Adrenal gland (tissue), 12 donors: ENCODE data around the gene LIF. TPM values are rescaled to one million over a fixed set of nuclear protein-coding genes. Genes with fewer than 3 reads are reported as not detected.

Experiments used
- DNase-seq, 7 donors: peaks; one replicate each; pipeline ENCODE4 v3.0.0-alpha.2; 2019 to 2020
- H3K27ac ChIP-seq, 5 donors: fragments of 200-600 bp; sonication (generic) in 4 of 5; 1 replicate in 3 of 5; 2 replicates in 2 of 5; pipeline versions ENCODE4 v1.5.1 to v1.8.0; 2016 to 2020; ENCODE audit warnings: mild to moderate bottlenecking in 1 of 5
- H3K27me3 ChIP-seq: fragments of 200-600 bp; 2 replicates; pipeline ENCODE4 v1.8.0; 2021
- H3K36me3 ChIP-seq, 2 donors: fragments of 200-600 bp; replicated peaks in 1 of 2; 1 replicate in 1 of 2; 2 replicates in 1 of 2; pipeline versions ENCODE4 v1.5.1 to v1.8.0; 2018 to 2022
- H3K4me1 ChIP-seq, 2 donors: fragments of 200-600 bp; replicated peaks in 1 of 2; 1 replicate in 1 of 2; 2 replicates in 1 of 2; pipeline versions ENCODE4 v1.5.1 to v1.8.0; 2018 to 2021
- H3K4me3 ChIP-seq, 4 donors: fragments of 200-600 bp; sonication (generic) in 3 of 4; one replicate each; pipeline ENCODE4 v1.5.1; 2016 to 2018
- H3K9me3 ChIP-seq, 3 donors: fragments of 200-600 bp; sonication (generic) in 1 of 3; replicated peaks in 1 of 3; 1 replicate in 2 of 3; 2 replicates in 1 of 3; pipeline versions ENCODE4 v1.5.1 to v1.8.0; 2016 to 2021
- CTCF ChIP-seq, 6 experiments: fragments of 450-650 bp in 4 of 6; fragments of 200-600 bp in 2 of 6; sonication (generic) in 1 of 6; IDR thresholded peaks; 1 replicate in 5 of 6; 2 replicates in 1 of 6; pipeline versions ENCODE4 v1.5.1 to v1.8.0; 2016 to 2021; ENCODE audit warnings: antibody characterized with exemption in 6 of 6, mild to moderate bottlenecking in 2 of 6, moderate library complexity in 1 of 6
- POLR2A ChIP-seq, 2 donors: fragments of 450-650 bp; IDR thresholded peaks; one replicate each; pipeline ENCODE4 v1.6.1; 2017; ENCODE audit warnings: antibody characterized with exemption in 2 of 2, mild to moderate bottlenecking in 2 of 2, moderate library complexity in 1 of 2
- WGBS, 4 donors: extraction: QIAGEN DNeasy Blood & Tissue Kit in 2 of 4; methylation state at CpG; one replicate each; pipeline versions ENCODE4 v1.1.5 to v1.1.7; 2013 to 2017; 5-methylcytosine and 5-hydroxymethylcytosine counted together
- intact Hi-C, 2 donors: fragments of 100-400 bp; cut with DNase I; formaldehyde crosslinking; loops; one replicate each; pipeline versions ENCODE4 v1.14.1 to v1.15.0; 2022 to 2023
- polyA plus RNA-seq, 3 donors: library from polyadenylated mRNA; stranded (reverse); fragments of 200-250 nt in 2 of 3; fragments of 350-450 nt in 1 of 3; fragmentation: Illumina TruSeq in 1 of 3; extraction: RNeasy Lipid Tissue Mini Kit (QIAGEN cat#74804) in 1 of 3; gene quantifications; one replicate each; pipeline ENCODE4 v1.2.3, GENCODE V29; 2013 to 2014
- total RNA-seq, 9 donors: library from RNA; depleted of rRNA in 4 of 9; stranded (reverse); fragments of >200 nt in 4 of 9; fragments of 120-200 nt in 1 of 9; fragmentation: NEBNext Ultra II Directional in 1 of 9; extraction: Animal tissue kit (Norgen Biotek cat#: 25700) in 1 of 9; gene quantifications; one replicate each; pipeline versions ENCODE4 v1.1.0 to v1.2.4, GENCODE V29; 2013 to 2023
- donor health status: healthy with polysubstance abuse.
- donor health status: Bipolar disorder and iron deficiency.
- donor health status: DM: yes; HTN: yes; CAD: no.
- donor health status: DM: no; HTN: no; CAD: no.
- donor health status: DM: no; HTN: no; CAD: no.
- donor health status: DM: yes; HTN: yes; CAD: no.

Gene LIF
- total and polyA plus RNA-seq, 12 donors = 0.06 to 9.3 (median 1.5) TPM

DNA sequence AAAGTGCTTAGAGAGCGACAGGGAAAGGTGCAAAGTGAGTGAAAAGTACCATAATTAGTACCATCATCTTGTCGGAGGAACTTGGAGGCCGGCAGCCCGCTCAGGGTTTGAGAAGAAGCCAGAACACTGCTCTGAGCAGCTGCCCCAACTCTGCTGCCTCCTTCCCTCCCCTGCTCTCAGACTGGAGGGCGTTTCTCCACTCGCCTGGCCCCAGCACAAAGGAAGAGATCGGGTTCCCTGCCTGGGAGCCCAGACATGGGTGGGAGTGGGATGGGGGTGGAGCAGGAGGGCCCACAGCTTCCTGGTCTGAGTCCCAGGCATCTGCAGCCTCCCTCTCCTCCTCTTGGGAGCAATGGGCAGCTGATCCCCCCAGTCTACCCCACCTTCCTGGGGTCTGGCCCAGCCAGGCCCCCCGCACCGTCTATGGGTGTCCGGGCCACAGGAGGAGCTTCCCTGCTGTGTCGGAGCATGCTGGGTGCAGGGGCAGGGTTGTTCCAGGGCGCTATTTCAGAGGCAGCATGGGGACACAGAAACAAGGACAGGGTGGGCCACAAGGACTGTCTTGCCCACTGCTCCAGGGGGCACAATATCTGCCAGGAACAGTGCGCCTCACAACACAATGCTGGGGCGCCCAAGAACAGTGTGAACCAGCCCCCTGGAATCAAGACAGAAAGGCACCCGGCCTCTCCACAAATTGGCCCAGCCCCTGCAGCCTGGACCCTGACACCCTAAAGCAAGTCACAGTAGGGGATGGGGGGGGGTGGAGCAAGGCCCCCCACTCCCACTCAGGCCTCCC is 4.8 kb downstream of the LIF start:
- Histone ChIP-seq H3K36me3 (no peaks in the 10 kb centered on the region), H3K27me3 (no peaks in the 10 kb centered on the region), H3K4me3 (no peak overlapping the region), H3K4me1 (peaks cover 18 to 19% of the 10 kb centered on the region in 2 donors), H3K9me3 (no peaks in the 10 kb centered on the region), H3K27ac (no peak overlapping the region)
- 83 to 90% (median 86%) methylated on average over 12 to 15 of the region's 15 CpGs for WGBS, 4 donors
- DNase-seq = no peak
- intact Hi-C loops = no loop called here
- TF ChIP-seq CTCF (IDR thresholded peaks at IDR 0.05) = no peak
- no peak for TF ChIP-seq POLR2A (IDR thresholded peaks at IDR 0.05)

GRCh38 chr22:30240541-30241417 is 5.8 kb downstream of the LIF start:
- no peaks in the 10 kb centered on the region for H3K36me3 ChIP-seq
- no peak overlapping the region for H3K4me3 ChIP-seq
- no peak for DNase-seq
- 64 to 72% (median 71%) methylated on average over 15 to 24 of the region's 24 CpGs for WGBS, 4 donors
- H3K4me1 ChIP-seq = peaks cover 14% of the 10 kb centered on the region in 2 donors
- intact Hi-C loops = no loop called here
- H3K27ac ChIP-seq = no peak overlapping the region
- no peaks in the 10 kb centered on the region for H3K9me3 ChIP-seq
- H3K27me3 ChIP-seq = no peaks in the 10 kb centered on the region
- TF ChIP-seq CTCF (IDR thresholded peaks at IDR 0.05) (no peak), POLR2A (IDR thresholded peaks at IDR 0.05) (no peak)

GRCh38 chr22:30239488-30240405 is 6.8 kb downstream of the LIF start:
- peaks cover 22% of the 10 kb centered on the region in 2 donors for H3K4me1 ChIP-seq
- DNase-seq = no peak
- 87 to 89% (median 88%) methylated on average over 16 to 17 of the region's 17 CpGs for WGBS, 4 donors

More at GRCh38 chr22:30239488-30240405, 6.8 kb downstream of the LIF start:
- Histone ChIP-seq H3K36me3 (no peaks in the 10 kb centered on the region), H3K4me3 (no peak overlapping the region), H3K9me3 (no peaks in the 10 kb centered on the region), H3K27ac (peak overlapping the region in 1 of 5 donors; percentile 80), H3K27me3 (no peaks in the 10 kb centered on the region)
- intact Hi-C loops = no loop called here
- TF ChIP-seq POLR2A (IDR thresholded peaks at IDR 0.05) (no peak), CTCF (IDR thresholded peaks at IDR 0.05) (no peak)
